HepG2 (cell line): ENCODE data around the gene ODC1. TPM values are rescaled to one million over a fixed set of nuclear protein-coding genes. Genes with fewer than 3 reads are reported as not detected.

ENCODE experiments used
- FOXP4 ChIP-seq: sonication (generic); formaldehyde crosslinking; IDR thresholded peaks from 2 replicates; pipeline ENCODE4 v1.4.0; 2020; ENCODE audit warnings: missing genetic modification reagents
- GATAD2A ChIP-seq: IDR thresholded peaks from 2 replicates; pipeline ENCODE4 v1.6.1; 2016
- GFI1 ChIP-seq: sonication (generic); formaldehyde crosslinking; IDR thresholded peaks from 2 replicates; pipeline ENCODE4 v1.5.0; 2020; ENCODE audit warnings: missing genetic modification reagents, mild to moderate bottlenecking, borderline replicate concordance
- IKZF4 ChIP-seq: sonication (generic); formaldehyde crosslinking; IDR thresholded peaks from 2 replicates; pipeline ENCODE4 v1.5.1; 2020; ENCODE audit warnings: borderline replicate concordance, mild to moderate bottlenecking, low read depth, missing genetic modification reagents; ENCODE audit errors: not compliant biosample characterization
- NFIB ChIP-seq: sonication (generic); formaldehyde crosslinking; IDR thresholded peaks from 2 replicates; pipeline ENCODE4 v1.9.0; 2021; ENCODE audit warnings: missing genetic modification reagents, mild to moderate bottlenecking, borderline replicate concordance
- RFXAP ChIP-seq: sonication (generic); formaldehyde crosslinking; IDR thresholded peaks from 2 replicates; pipeline ENCODE4 v1.4.0; 2020; ENCODE audit warnings: missing genetic modification reagents, borderline replicate concordance
- SSRP1 ChIP-seq: IDR thresholded peaks from 2 replicates; pipeline ENCODE4 v1.6.1; 2016; ENCODE audit warnings: control low read depth
- USF2 ChIP-seq, 2 experiments: sonication (generic) in 1 of 2; formaldehyde crosslinking in 1 of 2; IDR thresholded peaks; 2 replicates each; pipeline versions ENCODE4 v1.5.1 to v1.6.1; 2011 to 2020; ENCODE audit warnings: borderline replicate concordance in 1 of 2, low read depth in 1 of 2, low read length in 1 of 2, mild to moderate bottlenecking in 1 of 2, missing genetic modification reagents in 1 of 2, moderate library complexity in 1 of 2
- YY1 ChIP-seq: IDR thresholded peaks from 2 replicates; pipeline ENCODE4 v1.6.1; 2011; ENCODE audit warnings: low read length, low read depth, moderate library complexity, mild to moderate bottlenecking; ENCODE audit not compliant: insufficient read depth, insufficient replicate concordance
- ZBTB7B ChIP-seq: sonication (generic); formaldehyde crosslinking; IDR thresholded peaks from 2 replicates; pipeline ENCODE4 v1.4.0; 2020; ENCODE audit warnings: missing genetic modification reagents
- ZGPAT ChIP-seq: IDR thresholded peaks from 2 replicates; pipeline ENCODE4 v1.6.1; 2016; ENCODE audit warnings: mild to moderate bottlenecking
- ZNF17 ChIP-seq: sonication (generic); formaldehyde crosslinking; IDR thresholded peaks from 2 replicates; pipeline ENCODE4 v1.5.0; 2020; ENCODE audit warnings: mild to moderate bottlenecking, missing genetic modification reagents
- ZNF281 ChIP-seq: sonication (generic); formaldehyde crosslinking; IDR thresholded peaks from 2 replicates; pipeline ENCODE4 v1.4.0; 2020; ENCODE audit warnings: missing genetic modification reagents, borderline replicate concordance
- ZNF335 ChIP-seq: sonication (generic); formaldehyde crosslinking; IDR thresholded peaks from 2 replicates; pipeline ENCODE4 v1.4.0; 2020; ENCODE audit warnings: missing genetic modification reagents
- ZNF562 ChIP-seq: sonication (generic); formaldehyde crosslinking; IDR thresholded peaks from 2 replicates; pipeline ENCODE4 v1.8.0; 2022; ENCODE audit warnings: missing genetic modification reagents, borderline replicate concordance
- ZXDC ChIP-seq: sonication (generic); formaldehyde crosslinking; IDR thresholded peaks from 2 replicates; pipeline ENCODE4 v1.5.0; 2020; ENCODE audit warnings: mild to moderate bottlenecking, missing genetic modification reagents
- polyA plus RNA-seq, 8 experiments: library from polyadenylated mRNA; depleted of rRNA in 3 of 8; stranded (reverse) in 7 of 8; unstranded in 1 of 8; fragments of >200 nt; fragmentation: Illumina TruSeq in 4 of 8; extraction: Trizol in 4 of 8; gene quantifications; 2 replicates each; pipeline versions ENCODE4 v1.2.1 to v1.2.3, GENCODE V29; 2011 to 2016; ENCODE audit warnings: low read depth in 4 of 8, missing spikeins in 1 of 8, mixed read lengths in 1 of 8; ENCODE audit not compliant: insufficient read depth in 1 of 8
- total RNA-seq, 5 experiments: library from RNA; depleted of rRNA; stranded (reverse); fragments of >200 nt; fragmentation: Illumina TruSeq; extraction: Trizol; gene quantifications; 2 replicates each; pipeline ENCODE4 v1.2.3, GENCODE V29; 2016; ENCODE audit warnings: low read depth in 1 of 5

ODC1 gene
- total and polyA plus RNA-seq, 2 of the 13 experiments (the other 11 are each of a cell fraction or from before 2014, with no cell fraction given) = 142 to 371 TPM

- TF ChIP-seq GATAD2A (CRISPR knock-in tag) = peak; percentile 93
- TF ChIP-seq USF2 (IDR thresholded peaks at IDR 0.05; ENCODE audit: low read depth, low read length) = no peak
- TF ChIP-seq USF2 (CRISPR knock-in tag; IDR thresholded peaks at IDR 0.05; ENCODE audit: borderline replicate concordance) = no peak
- TF ChIP-seq ZNF281 = peak; percentile 61; the same call in 1 of the 2 replicates
- TF ChIP-seq ZBTB7B = peak; percentile 89
- no peak for TF ChIP-seq NFIB (CRISPR knock-in tag)
- TF ChIP-seq ZGPAT (CRISPR knock-in tag) = peak; percentile 92
- no peak; the same call in none of the 2 replicates for TF ChIP-seq FOXP4 (CRISPR knock-in tag)
- peak; percentile 86; the same call in 1 of the 2 replicates for TF ChIP-seq ZXDC (CRISPR knock-in tag)
- no peak for TF ChIP-seq IKZF4 (CRISPR knock-in tag)
- TF ChIP-seq YY1 = peak; percentile 56
- peak; percentile 86; the same call in 1 of the 2 replicates for TF ChIP-seq ZNF335 (CRISPR knock-in tag)
- no peak for TF ChIP-seq ZNF17
- TF ChIP-seq RFXAP (CRISPR knock-in tag) = 0 out of 2 replicates have a peak, but pooled peaks have one; percentile 8
- peak; percentile 85; the same call in 1 of the 2 replicates for TF ChIP-seq GFI1 (CRISPR knock-in tag)
- no peak; the same call in 1 of the 2 replicates for TF ChIP-seq SSRP1
- no peak for TF ChIP-seq ZNF562 (CRISPR knock-in tag)
Measured at GRCh38 chr2:10449838-10450691, 1.9 kb upstream of the ODC1 start (continued).
